GM21515 (cell line): ENCODE measurements around the gene ICOS.
"Not testable (repeated sequence)": the region's sequence is repeated elsewhere in the genome, so short reads cannot be mapped to it uniquely, and the experiment has no call there.

ENCODE experiments used
- ATAC-seq: cut with Tn5 transposase; IDR thresholded peaks from one replicate; pipeline ENCODE4 v1.9.1; 2021; ENCODE audit not compliant: unreplicated experiment

ICOS gene

DNA sequence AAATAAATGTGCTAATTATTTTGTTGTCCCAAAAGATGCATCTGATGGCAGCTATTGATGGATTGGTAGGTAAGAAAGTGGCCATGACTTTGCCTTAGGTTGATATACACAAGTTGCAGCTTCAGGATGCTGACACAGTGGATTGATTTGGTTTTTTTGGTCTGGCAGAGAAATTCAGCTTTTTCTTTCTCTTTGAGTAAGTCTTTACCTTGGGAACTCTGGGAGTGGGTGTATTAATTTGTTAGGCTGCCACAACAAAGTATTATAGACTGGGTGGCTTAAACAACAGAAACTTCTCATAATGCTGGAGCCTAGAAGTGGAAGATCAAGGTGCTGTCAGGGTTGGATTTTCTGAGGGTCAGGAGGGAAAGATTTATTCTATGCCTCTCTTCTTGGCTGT is 19.8 kb upstream of the ICOS start:
- ATAC-seq, result no peak

DNA sequence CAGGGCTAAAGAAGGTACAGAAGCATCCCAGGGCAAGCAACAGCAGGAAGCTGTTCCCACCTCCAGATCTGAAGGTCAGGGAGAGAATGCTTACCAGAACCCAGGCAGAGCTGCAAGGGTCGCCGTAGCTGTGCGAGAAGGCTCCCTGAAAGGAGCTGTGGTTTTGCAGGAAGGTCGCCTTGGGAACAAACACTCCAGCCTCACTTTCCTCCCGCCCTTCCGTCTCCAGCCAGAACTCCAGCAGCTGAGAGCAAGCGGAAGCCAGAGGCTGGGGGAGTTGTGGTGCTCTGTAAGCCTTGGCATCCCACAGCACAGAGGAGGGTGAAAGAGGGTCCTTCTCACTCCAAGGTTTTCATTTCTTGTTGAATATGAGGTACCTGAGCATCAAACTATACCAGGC is 18.3 kb upstream of the ICOS start:
- no peak for ATAC-seq

DNA sequence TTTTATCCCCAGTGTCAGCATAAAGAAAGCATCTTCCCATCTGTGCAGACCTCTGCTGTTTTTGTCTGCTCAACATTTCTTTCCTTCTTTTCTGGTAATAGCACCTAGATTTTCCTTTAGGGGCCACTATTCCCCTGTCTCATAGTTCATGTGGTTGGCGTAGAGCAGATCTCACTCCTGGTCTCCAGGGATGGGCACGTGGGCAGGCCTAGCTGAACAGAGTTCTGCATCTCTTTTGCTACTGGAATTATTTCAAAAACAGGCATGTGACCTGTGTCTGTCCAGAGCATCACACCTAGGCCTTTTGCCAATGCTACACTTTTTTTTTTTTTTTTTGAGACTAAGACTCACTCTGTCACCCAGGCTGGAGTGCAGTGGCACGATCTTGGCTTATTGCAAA is 17.7 kb upstream of the ICOS start:
- no peak for ATAC-seq

DNA sequence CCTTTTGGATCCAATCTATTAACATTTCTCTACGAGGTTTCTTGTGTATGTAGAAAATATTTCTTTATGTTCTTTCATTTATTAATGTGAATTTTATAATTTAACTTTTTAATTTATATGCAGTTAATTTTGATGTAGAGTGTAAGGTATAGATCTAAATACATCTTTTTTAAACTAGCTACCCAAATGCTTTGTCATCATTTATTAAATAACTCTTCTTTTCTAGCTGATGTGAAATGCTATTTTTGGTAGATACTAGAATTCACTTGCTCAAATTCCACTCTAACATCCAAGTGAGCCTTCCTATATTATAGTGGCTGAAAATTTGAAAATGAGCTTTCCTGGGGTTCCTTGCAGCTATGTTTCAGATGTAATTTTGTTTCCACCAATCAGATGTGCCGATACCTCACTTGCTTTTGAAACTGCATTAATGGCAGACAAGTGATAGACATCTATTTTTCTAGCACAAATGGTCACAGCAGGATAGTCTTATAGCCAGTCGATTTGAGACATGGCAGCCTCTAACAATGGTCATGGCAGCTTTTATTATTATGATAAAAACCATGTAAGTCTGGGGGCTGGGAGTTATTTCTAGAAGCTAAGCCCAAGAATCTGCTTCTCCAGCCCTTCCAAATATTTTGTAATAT is 10.9 kb upstream of the ICOS start:
- no peak for ATAC-seq

DNA sequence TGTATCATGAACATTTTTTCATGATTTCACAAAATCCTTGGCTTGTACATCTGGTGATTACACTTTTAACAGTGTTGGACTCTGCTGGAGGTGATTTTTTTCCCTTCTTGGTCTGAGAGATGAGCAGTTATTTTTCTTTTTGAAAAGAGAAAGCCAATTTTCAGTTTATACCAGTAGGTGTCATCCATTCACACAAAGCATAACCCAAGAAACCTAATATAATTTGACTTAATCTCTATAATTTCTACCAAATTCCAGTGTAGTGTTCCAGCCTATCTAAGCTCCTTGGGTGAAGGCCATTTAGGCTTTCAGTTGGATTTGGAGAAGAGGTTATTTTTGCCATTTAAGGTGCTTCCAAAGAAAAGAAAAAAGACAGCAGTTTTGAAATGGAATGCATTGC is 7.7 kb upstream of the ICOS start:
- no peak for ATAC-seq

- not testable (repeated sequence) for ATAC-seq
Observed at GRCh38 chr2:203931262-203931661, 5.3 kb upstream of the ICOS start.

- ATAC-seq, result no peak
Observed at GRCh38 chr2:203934041-203934492, 2.5 kb upstream of the ICOS start.

DNA sequence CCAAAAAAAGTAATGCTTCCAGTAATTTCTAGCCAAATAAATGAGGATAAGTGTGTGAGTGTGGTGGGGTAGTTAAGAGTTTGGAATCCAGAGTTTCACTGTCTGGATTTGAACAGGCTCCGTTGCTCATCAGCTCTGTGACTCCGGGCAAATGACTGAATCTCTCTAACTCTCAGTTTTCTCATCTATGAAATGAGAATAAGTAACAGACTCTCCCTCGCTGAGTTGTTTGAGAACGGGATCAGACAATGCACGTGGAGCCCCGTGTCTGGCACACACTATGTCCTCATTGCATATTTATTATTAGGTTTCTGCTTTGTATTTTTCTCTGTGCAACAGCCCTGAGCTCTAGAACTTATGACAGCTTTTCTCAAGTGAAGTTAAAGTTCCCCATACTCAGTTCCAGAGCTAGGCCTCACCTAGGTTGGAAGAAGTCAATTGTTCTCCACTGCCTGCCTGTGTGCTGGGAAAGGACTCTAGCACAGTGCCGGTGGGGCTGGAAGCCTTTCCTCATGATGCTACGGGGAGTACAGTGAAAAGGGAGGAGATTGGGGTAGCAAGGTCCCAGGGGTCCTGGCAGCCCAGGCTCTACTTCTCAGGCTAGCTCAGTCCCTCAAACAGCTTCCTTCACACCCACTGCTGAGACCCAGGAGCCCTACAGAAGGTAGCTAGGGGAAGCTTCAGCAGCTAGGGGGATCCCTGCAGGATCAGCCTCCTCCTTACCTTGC is 1.7 kb upstream of the ICOS start:
- ATAC-seq, result no peak

DNA sequence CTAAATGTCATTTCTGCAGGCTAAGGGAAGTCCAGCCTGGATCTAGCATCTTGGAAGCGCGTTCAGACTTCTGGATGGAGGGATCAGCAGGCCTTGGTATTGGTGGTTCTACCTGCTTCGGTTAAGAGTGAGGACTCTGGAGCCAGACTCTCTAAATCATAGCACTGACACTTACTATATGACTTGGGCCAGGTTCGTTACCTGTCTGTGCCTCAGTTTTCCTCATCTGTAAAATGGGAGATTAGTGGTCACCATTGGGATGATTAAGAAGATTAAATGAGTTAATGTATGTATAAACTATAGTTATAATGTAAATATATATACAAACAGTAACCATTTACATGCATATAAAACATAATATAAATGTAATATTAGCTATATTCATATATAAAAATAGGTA is 995 bp upstream of the ICOS start:
- no peak for ATAC-seq

- no peak for ATAC-seq
Observed at GRCh38 chr2:203936949-203937348, 386 bp downstream of the ICOS start.

DNA sequence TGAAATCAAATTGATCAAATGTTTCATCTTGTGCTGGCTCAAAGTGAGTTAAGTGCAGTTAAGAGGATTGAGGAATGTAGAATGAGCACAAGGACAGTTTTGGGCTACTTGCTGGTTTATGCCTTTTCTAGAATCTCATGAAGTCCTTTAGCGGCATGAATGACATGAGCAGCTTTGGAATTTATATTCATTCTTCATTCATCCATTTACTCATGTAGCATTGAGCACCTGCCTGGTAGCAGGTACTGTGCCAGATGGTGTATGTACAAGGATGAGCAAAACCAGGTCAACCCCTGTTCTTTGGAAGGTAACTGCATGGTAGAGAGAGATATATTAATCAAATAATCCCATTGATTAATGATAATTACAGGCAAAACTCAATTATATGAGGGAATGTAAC is 1.2 kb downstream of the ICOS start:
- ATAC-seq, result no peak

DNA sequence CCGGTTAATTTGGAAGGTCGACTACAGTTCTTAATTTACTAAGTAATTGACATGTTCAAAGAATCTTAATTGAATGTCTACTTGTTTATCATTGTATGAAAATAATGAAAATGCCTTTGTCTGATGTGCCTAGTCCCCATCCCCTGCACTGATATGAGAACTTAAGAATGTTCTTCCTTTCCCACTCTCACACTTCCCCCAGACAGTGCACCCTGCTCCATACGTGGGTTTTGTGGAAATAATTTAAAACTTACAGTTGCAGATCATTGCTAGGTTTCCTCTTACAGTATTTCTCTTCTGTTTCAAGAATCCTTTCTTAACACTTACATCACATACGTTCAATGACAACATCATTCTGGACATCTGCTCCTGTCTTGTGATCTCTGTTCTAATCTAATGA is 3.5 kb downstream of the ICOS start:
- no peak for ATAC-seq

DNA sequence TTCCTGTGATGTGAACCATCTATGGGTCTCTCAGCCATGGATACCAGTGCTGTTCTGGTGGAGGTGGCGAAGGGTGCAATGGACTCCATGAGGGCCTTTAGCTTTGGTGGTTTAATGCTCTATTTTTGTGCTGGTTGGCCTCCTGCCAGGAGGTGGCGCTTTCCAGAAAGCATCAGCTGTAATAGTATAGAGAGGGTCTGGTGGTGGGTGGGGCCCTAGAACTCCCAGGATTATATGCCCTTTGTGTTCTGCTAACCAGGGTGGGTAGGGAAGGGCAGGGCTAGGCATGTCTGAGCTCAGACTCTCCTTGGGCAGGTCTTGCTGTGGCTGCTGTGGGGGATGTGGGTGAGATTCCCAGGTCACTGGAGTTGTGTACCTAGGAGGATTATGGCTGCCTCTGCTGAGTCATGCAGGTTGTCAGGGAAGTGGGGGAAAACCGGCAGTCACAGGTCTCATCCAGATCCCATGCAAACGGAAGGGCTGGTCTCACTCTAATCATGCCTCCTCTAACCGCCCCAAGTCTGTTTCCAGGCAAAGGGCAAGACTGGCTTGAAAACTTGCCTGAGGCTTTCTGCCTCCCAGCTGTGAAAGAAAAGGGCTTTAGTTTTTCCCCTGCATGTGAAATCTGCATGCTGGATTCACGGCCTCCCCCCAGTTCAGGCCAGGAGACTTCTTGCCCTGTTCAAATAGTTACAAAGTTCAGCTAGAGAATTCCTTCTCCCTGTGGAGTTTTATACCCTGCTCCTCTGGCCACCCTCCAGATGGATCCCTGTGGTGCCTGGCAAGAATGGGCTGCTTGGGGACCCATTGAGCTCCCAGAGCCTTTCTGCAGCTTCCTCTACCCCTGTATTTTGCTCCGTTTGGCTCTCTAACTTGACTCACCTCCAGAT is 7.2 kb downstream of the ICOS start:
- not testable (repeated sequence) for ATAC-seq

DNA sequence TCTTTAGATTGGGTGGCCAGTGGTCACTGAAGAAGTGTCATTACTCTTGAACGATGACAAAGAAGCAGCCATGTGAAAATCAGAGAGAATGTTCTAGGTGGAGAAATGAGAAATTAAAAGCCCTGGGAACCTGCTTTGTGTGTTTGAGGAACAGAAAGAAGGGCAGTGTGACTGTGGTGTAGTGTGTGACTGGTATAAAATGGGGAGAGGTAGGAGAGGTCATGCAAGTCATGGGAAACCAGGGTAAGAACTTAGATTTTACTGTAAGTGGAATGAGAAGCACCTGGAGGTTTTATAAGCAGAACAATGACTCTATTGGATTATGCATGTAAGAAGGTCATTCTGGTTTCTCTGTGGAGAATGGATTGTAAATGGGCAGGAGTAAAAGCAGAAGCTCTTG is 12.2 kb downstream of the ICOS start:
- ATAC-seq, result peak; percentile 64

DNA sequence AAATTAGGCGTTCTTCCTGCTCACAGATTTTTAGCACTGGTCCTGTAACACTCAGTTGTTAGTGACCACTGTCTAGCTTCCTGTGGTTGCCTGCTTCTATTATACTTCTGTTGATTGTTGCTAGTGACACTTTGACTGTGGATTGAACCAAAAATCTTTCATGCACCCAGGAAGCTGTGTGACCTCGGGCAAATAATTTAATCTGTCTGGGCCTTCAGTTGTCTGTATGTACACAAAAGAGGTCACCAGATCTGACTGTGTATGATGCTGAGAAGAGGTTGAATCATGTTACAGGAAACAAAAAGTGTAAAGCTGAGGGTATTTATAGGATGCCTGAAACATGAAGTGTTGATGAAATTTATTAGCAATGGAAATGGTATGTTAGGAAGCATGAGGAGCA is 12.7 kb downstream of the ICOS start:
- ATAC-seq, result no peak

- no peak for ATAC-seq
Observed at GRCh38 chr2:203951366-203951902, 14.9 kb downstream of the ICOS start.

DNA sequence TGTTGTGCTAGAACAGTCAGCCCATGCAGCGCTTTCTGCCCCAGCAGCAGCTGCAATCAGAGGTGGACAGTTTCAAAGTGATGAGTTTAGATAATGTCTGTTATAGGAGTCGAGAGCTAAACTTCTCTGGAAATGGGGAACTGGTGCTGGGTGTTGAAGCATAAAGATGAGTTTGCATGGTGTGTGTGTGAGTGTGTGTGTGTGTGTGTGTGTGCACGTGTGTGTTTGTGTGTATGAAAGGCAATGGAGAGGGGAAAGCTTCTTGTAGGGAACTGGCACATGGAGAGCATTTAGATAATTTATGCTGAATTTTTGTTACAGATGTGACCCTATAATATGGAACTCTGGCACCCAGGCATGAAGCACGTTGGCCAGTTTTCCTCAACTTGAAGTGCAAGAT is 22.7 kb downstream of the ICOS start:
- ATAC-seq, result no peak

GRCh38 chr2:203959672-203960071 is 23.1 kb downstream of the ICOS start:
- no peak for ATAC-seq

DNA sequence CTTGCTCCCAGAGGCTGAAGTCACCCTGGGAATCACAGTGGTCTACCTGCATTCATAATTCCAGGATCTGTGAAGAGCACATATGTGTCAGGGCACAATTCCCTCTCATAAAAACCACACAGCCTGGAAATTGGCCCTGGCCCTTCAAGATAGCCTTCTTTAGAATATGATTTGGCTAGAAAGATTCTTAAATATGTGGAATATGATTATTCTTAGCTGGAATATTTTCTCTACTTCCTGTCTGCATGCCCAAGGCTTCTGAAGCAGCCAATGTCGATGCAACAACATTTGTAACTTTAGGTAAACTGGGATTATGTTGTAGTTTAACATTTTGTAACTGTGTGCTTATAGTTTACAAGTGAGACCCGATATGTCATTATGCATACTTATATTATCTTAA is 24.2 kb downstream of the ICOS start:
- no peak for ATAC-seq

- not testable (repeated sequence) for ATAC-seq
Observed at GRCh38 chr2:203965190-203965589, 28.6 kb downstream of the ICOS start.

- ATAC-seq, result no peak
Observed at GRCh38 chr2:203971251-203971650, 34.7 kb downstream of the ICOS start.

GRCh38 chr2:203972066-203972465 is 35.5 kb downstream of the ICOS start:
- no peak for ATAC-seq
